Astrocyte (in vitro differentiated cells and primary cell): ENCODE data around the gene KANK4.

Experiments
- EZH2 ChIP-seq: IDR thresholded peaks from 2 replicates; pipeline ENCODE4 v1.6.1; 2012; ENCODE audit warnings: mild to moderate bottlenecking, low read length, inconsistent platforms; ENCODE audit not compliant: insufficient read depth
- TF ChIP-seq, protein P1 (sequence below): IDR thresholded peaks from 2 replicates; pipeline ENCODE4 v1.5.1; 2011; ENCODE audit warnings: low read depth, mild to moderate bottlenecking, inconsistent platforms, low read length, moderate library complexity; ENCODE audit not compliant: insufficient read depth

DNA sequence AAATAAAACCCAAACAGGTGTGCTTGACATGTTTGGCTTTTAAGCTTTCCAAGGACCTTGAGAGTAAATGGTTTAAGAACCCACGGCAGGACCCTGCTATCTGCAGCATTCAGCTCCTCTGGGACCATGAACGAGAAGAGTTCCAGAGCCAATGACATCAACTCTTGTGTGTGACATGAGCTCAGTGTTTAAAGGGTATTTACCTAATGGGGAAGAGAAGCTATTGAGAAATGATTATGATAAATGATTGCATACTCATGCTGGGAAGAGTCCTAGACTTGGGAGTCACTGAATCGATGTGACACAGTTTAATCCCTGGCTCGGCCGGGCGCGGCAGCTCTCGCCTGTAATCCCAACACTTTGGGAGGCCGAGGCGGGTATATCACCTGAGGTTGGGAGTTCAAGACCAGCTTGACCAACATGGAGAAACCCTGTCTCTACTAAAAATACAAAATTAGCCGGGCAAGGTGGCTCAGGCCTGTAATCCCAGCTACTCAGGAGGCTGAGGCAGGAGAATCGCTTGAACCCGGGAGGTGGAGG is 55.4 kb downstream of the KANK4 start:
- TF ChIP-seq, protein P1, sequence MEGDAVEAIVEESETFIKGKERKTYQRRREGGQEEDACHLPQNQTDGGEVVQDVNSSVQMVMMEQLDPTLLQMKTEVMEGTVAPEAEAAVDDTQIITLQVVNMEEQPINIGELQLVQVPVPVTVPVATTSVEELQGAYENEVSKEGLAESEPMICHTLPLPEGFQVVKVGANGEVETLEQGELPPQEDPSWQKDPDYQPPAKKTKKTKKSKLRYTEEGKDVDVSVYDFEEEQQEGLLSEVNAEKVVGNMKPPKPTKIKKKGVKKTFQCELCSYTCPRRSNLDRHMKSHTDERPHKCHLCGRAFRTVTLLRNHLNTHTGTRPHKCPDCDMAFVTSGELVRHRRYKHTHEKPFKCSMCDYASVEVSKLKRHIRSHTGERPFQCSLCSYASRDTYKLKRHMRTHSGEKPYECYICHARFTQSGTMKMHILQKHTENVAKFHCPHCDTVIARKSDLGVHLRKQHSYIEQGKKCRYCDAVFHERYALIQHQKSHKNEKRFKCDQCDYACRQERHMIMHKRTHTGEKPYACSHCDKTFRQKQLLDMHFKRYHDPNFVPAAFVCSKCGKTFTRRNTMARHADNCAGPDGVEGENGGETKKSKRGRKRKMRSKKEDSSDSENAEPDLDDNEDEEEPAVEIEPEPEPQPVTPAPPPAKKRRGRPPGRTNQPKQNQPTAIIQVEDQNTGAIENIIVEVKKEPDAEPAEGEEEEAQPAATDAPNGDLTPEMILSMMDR = no peak
- no peak for TF ChIP-seq EZH2
